ENCODE results near the gene AGBL4. TPM values are rescaled to one million over a fixed set of nuclear protein-coding genes. Genes with fewer than 3 reads are reported as not detected.

The AGBL4 gene
- total RNA-seq, 1 experiment from 2014 or later: not detected

DNA sequence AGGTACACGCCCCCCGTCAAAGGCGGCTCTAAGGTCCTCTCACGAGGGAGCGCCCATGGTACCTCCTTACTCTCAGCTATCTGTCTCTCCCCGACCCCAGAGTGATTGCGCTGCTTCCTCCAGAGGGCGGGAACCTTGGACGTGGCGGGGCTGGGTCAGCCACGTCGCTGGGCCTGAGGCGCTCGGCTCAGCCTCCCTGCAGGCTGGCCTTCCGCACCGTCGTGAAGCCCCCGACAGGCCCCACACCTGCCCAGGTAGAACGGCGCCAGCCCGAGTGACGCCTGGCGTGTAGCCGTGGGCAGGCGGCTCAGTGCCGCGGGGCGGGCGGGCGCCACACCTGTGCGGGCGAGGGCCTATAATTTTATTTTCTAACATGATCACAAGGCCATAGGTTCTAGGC lies 1124.9 kb downstream of the AGBL4 start (continued):
- TF ChIP-seq, protein P1, sequence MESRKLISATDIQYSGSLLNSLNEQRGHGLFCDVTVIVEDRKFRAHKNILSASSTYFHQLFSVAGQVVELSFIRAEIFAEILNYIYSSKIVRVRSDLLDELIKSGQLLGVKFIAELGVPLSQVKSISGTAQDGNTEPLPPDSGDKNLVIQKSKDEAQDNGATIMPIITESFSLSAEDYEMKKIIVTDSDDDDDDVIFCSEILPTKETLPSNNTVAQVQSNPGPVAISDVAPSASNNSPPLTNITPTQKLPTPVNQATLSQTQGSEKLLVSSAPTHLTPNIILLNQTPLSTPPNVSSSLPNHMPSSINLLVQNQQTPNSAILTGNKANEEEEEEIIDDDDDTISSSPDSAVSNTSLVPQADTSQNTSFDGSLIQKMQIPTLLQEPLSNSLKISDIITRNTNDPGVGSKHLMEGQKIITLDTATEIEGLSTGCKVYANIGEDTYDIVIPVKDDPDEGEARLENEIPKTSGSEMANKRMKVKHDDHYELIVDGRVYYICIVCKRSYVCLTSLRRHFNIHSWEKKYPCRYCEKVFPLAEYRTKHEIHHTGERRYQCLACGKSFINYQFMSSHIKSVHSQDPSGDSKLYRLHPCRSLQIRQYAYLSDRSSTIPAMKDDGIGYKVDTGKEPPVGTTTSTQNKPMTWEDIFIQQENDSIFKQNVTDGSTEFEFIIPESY (IDR thresholded peaks at IDR 0.05; ENCODE audit: extremely low read depth, insufficient replicate concordance, low read length): no peak
- TF ChIP-seq RAD21 (IDR thresholded peaks at IDR 0.05; ENCODE audit: low read depth) (no peak), POLR2A (IDR thresholded peaks at IDR 0.05; ENCODE audit: borderline replicate concordance, extremely low read depth, insufficient read depth, insufficient read length) (no peak), TCF7L2 (IDR thresholded peaks at IDR 0.05; ENCODE audit: borderline replicate concordance, extremely low read depth, insufficient read depth, insufficient read length) (no peak), SP1 (IDR thresholded peaks at IDR 0.05; ENCODE audit: low read depth) (no peak), ZFX (IDR thresholded peaks at IDR 0.05) (no peak)

DNA sequence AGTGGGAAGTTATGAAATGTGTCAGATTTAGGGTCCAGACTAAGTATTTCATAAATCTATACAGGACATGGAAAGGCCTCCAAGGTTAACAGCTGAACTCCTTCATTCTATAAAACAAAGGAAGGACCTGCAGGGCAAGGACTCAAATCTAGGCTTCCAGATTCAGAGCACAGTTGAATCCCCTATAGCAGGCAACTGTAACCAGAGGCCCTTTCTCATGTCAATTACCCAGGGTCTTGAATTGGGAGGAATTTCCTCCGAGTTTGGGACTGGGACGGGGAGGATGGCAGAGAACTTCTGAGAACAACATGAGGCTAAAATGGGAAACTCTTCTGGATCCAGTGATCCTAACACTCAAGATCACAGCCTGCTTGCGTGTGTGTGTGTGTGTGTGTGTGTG lies 1134.1 kb downstream of the AGBL4 start:
- TF ChIP-seq SP1 (IDR thresholded peaks at IDR 0.05; ENCODE audit: low read depth) (no peak), ZNF274 (IDR thresholded peaks at IDR 0.05; ENCODE audit: low read depth, low read length) (no peak), SIN3A (IDR thresholded peaks at IDR 0.05; ENCODE audit: low read depth) (no peak), CEBPB (IDR thresholded peaks at IDR 0.05; ENCODE audit: low read depth) (no peak), EZH2 (IDR thresholded peaks at IDR 0.05) (no peak), EGR1 (IDR thresholded peaks at IDR 0.05; ENCODE audit: low read depth) (no peak), JUND (IDR thresholded peaks at IDR 0.05) (no peak), TCF7L2 (IDR thresholded peaks at IDR 0.05; ENCODE audit: borderline replicate concordance, extremely low read depth, insufficient read depth, insufficient read length) (no peak)
- TF ChIP-seq, protein P1 (IDR thresholded peaks at IDR 0.05; ENCODE audit: extremely low read depth, insufficient replicate concordance, low read length): no peak
- no peaks in the 10 kb centered on the region for H3K79me2 ChIP-seq (ENCODE audit: insufficient read depth, low read length)
- intact Hi-C loops (cut with micrococcal nuclease): no loop called here
- ChIA-PET CTCF (no interaction called here), POLR2A (no interaction called here), RAD21 (ENCODE audit: low non-redundant PET in 1 of 2, low total read pairs in 2 of 2, uncharacterized antibody in 2 of 2, unreplicated experiment in 2 of 2) (no interaction called here)
- no TSS peak for BruUV-seq (replicated peaks)
- H2AFZ ChIP-seq (ENCODE audit: low read depth, low read length, poor library complexity, severe bottlenecking): no peak overlapping the region
- no peak for DNase-seq (ENCODE audit: low read depth, low spot score)
- ATAC-seq: no peak
- H3K4me3 ChIP-seq (replicated peaks in 1 of 2; ENCODE audit: low read depth in 1 of 2, low read length in 2 of 2): no peak overlapping the region
- no peaks in the 10 kb centered on the region for H3K9me2 ChIP-seq (ENCODE audit: insufficient read depth)
- H3K9ac ChIP-seq (ENCODE audit: low read length): no peak overlapping the region
- no peak overlapping the region for H3K27ac ChIP-seq (ENCODE audit: low read depth, low read length)
- H3K27me3 ChIP-seq (ENCODE audit: insufficient read depth, low read length): no peaks in the 10 kb centered on the region
- H3K4me2 ChIP-seq (ENCODE audit: low read length): no peak overlapping the region
- H3K36me3 ChIP-seq (ENCODE audit: control insufficient read depth in 1 of 2, insufficient read depth in 2 of 2, low read length in 2 of 2): no peaks in the 10 kb centered on the region
- no peaks in the 10 kb centered on the region for H3K4me1 ChIP-seq (ENCODE audit: control insufficient read depth in 1 of 2, insufficient read depth in 2 of 2, low read length in 2 of 2)
- H4K20me1 ChIP-seq (ENCODE audit: insufficient read depth): no peaks in the 10 kb centered on the region
- no peaks in the 10 kb centered on the region for H3K9me3 ChIP-seq (ENCODE audit: control insufficient read depth in 1 of 2, insufficient read depth in 1 of 2, low read depth in 1 of 2, low read length in 2 of 2)

Data from HCT116 (cell line).